HepG2 (cell line): ENCODE data around the gene ICAM2. TPM values are rescaled to one million over a fixed set of nuclear protein-coding genes. Genes with fewer than 3 reads are reported as not detected.

Source experiments
- BCLAF1 ChIP-seq: fragments of 450-650 bp; IDR thresholded peaks from 2 replicates; pipeline ENCODE4 v1.6.1; 2017; ENCODE audit warnings: mild to moderate bottlenecking
- BRCA1 ChIP-seq: sonication (generic); formaldehyde crosslinking; IDR thresholded peaks from 2 replicates; pipeline ENCODE4 v1.4.0; 2020; ENCODE audit warnings: missing genetic modification reagents
- CBX1 ChIP-seq: IDR thresholded peaks from one replicate; pipeline ENCODE4 v1.6.1; 2016; ENCODE audit warnings: antibody characterized with exemption, low read depth
- CBX5 ChIP-seq: sonication (generic); formaldehyde crosslinking; IDR thresholded peaks from 2 replicates; pipeline ENCODE4 v1.4.0; 2020; ENCODE audit warnings: missing genetic modification reagents, borderline replicate concordance
- CHD4 ChIP-seq: fragments of 200-600 bp; sonication (generic); IDR thresholded peaks from 2 replicates; pipeline ENCODE4 v1.7.0; 2017; ENCODE audit warnings: mild to moderate bottlenecking, low read length, borderline replicate concordance
- ERF ChIP-seq: IDR thresholded peaks from 2 replicates; pipeline ENCODE4 v1.6.1; 2018; ENCODE audit warnings: missing biosample characterization, missing genetic modification reagents
- FOSL1 ChIP-seq: sonication (generic); formaldehyde crosslinking; IDR thresholded peaks from 2 replicates; pipeline ENCODE4 v1.9.0; 2021; ENCODE audit warnings: missing genetic modification reagents, borderline replicate concordance
- FOSL2 ChIP-seq: sonication (generic); formaldehyde crosslinking; IDR thresholded peaks from 2 replicates; pipeline ENCODE4 v1.4.0; 2020; ENCODE audit warnings: missing genetic modification reagents
- FOXM1 ChIP-seq: sonication (generic); formaldehyde crosslinking; IDR thresholded peaks from 2 replicates; pipeline ENCODE4 v1.5.0; 2020; ENCODE audit warnings: missing genetic modification reagents
- GATAD2A ChIP-seq: IDR thresholded peaks from 2 replicates; pipeline ENCODE4 v1.6.1; 2016
- HOXA7 ChIP-seq: sonication (generic); formaldehyde crosslinking; IDR thresholded peaks from 2 replicates; pipeline ENCODE4 v1.8.1; 2022; ENCODE audit warnings: mild to moderate bottlenecking, missing genetic modification reagents, moderate library complexity
- IKZF4 ChIP-seq: sonication (generic); formaldehyde crosslinking; IDR thresholded peaks from 2 replicates; pipeline ENCODE4 v1.5.1; 2020; ENCODE audit warnings: borderline replicate concordance, mild to moderate bottlenecking, low read depth, missing genetic modification reagents; ENCODE audit errors: not compliant biosample characterization
- ISX ChIP-seq: sonication (generic); formaldehyde crosslinking; conservative IDR thresholded peaks from 2 replicates; pipeline ENCODE4 v1.5.0; 2020; ENCODE audit warnings: missing genetic modification reagents
- KDM1A ChIP-seq: IDR thresholded peaks from 2 replicates; pipeline ENCODE4 v1.6.1; 2016; ENCODE audit warnings: missing compliant biosample characterization
- KDM6A ChIP-seq: IDR thresholded peaks from 2 replicates; pipeline ENCODE4 v1.6.1; 2016; ENCODE audit warnings: low read depth
- NONO ChIP-seq, 2 experiments: fragments of 450-650 bp in 1 of 2; sonication (generic) in 1 of 2; formaldehyde crosslinking in 1 of 2; IDR thresholded peaks in 1 of 2; conservative IDR thresholded peaks in 1 of 2; 2 replicates each; pipeline versions ENCODE4 v1.6.1 to v1.8.0; 2017 to 2022; ENCODE audit warnings: mild to moderate bottlenecking in 1 of 2, missing genetic modification reagents in 1 of 2, moderate library complexity in 1 of 2
- PLSCR1 ChIP-seq: sonication (generic); formaldehyde crosslinking; IDR thresholded peaks from 2 replicates; pipeline ENCODE4 v1.5.0; 2020; ENCODE audit warnings: missing genetic modification reagents, mild to moderate bottlenecking, borderline replicate concordance
- SP5 ChIP-seq: IDR thresholded peaks from 2 replicates; pipeline ENCODE4 v1.6.1; 2016; ENCODE audit warnings: low read depth, borderline replicate concordance
- SRF ChIP-seq: IDR thresholded peaks from 2 replicates; pipeline ENCODE4 v1.6.1; 2011; ENCODE audit warnings: mild to moderate bottlenecking, low read depth, low read length, moderate library complexity
- THYN1 ChIP-seq: sonication (generic); formaldehyde crosslinking; IDR thresholded peaks from 2 replicates; pipeline ENCODE4 v1.8.1; 2023; ENCODE audit warnings: low read depth, mild to moderate bottlenecking, moderate library complexity, missing genetic modification reagents, borderline replicate concordance
- YY1 ChIP-seq: IDR thresholded peaks from 2 replicates; pipeline ENCODE4 v1.6.1; 2011; ENCODE audit warnings: low read length, low read depth, moderate library complexity, mild to moderate bottlenecking; ENCODE audit not compliant: insufficient read depth, insufficient replicate concordance
- ZBTB38 ChIP-seq: sonication (generic); formaldehyde crosslinking; IDR thresholded peaks from 2 replicates; pipeline ENCODE4 v1.5.1; 2020; ENCODE audit warnings: mild to moderate bottlenecking, missing genetic modification reagents
- ZFP90 ChIP-seq: sonication (generic); formaldehyde crosslinking; IDR thresholded peaks from 2 replicates; pipeline ENCODE4 v1.8.0; 2022; ENCODE audit warnings: missing genetic modification reagents, mild to moderate bottlenecking, inconsistent platforms, borderline replicate concordance
- ZMYM3 ChIP-seq: sonication (generic); formaldehyde crosslinking; IDR thresholded peaks from 2 replicates; pipeline ENCODE4 v1.5.1; 2020; ENCODE audit warnings: mild to moderate bottlenecking, missing genetic modification reagents
- ZNF12 ChIP-seq: sonication (generic); formaldehyde crosslinking; IDR thresholded peaks from 2 replicates; pipeline ENCODE4 v1.5.0; 2020; ENCODE audit warnings: missing genetic modification reagents
- ZNF17 ChIP-seq: sonication (generic); formaldehyde crosslinking; IDR thresholded peaks from 2 replicates; pipeline ENCODE4 v1.5.0; 2020; ENCODE audit warnings: mild to moderate bottlenecking, missing genetic modification reagents
- ZNF225 ChIP-seq: sonication (generic); formaldehyde crosslinking; IDR thresholded peaks from 2 replicates; pipeline ENCODE4 v1.4.0; 2020; ENCODE audit warnings: mild to moderate bottlenecking, missing genetic modification reagents
- ZNF260 ChIP-seq: sonication (generic); formaldehyde crosslinking; IDR thresholded peaks from 2 replicates; pipeline ENCODE4 v1.4.0; 2020; ENCODE audit warnings: missing genetic modification reagents, low read depth, mild to moderate bottlenecking, borderline replicate concordance
- ZNF367 ChIP-seq: sonication (generic); formaldehyde crosslinking; IDR thresholded peaks from 2 replicates; pipeline ENCODE4 v1.4.0; 2020; ENCODE audit warnings: missing genetic modification reagents, borderline replicate concordance
- ZNF737 ChIP-seq: sonication (generic); formaldehyde crosslinking; IDR thresholded peaks from 2 replicates; pipeline ENCODE4 v1.5.0; 2020; ENCODE audit warnings: missing genetic modification reagents, mild to moderate bottlenecking, borderline replicate concordance
- polyA plus RNA-seq, 8 experiments: library from polyadenylated mRNA; depleted of rRNA in 3 of 8; stranded (reverse) in 7 of 8; unstranded in 1 of 8; fragments of >200 nt; fragmentation: Illumina TruSeq in 4 of 8; extraction: Trizol in 4 of 8; gene quantifications; 2 replicates each; pipeline versions ENCODE4 v1.2.1 to v1.2.3, GENCODE V29; 2011 to 2016; ENCODE audit warnings: low read depth in 4 of 8, missing spikeins in 1 of 8, mixed read lengths in 1 of 8; ENCODE audit not compliant: insufficient read depth in 1 of 8
- total RNA-seq, 5 experiments: library from RNA; depleted of rRNA; stranded (reverse); fragments of >200 nt; fragmentation: Illumina TruSeq; extraction: Trizol; gene quantifications; 2 replicates each; pipeline ENCODE4 v1.2.3, GENCODE V29; 2016; ENCODE audit warnings: low read depth in 1 of 5

Gene ICAM2
- total and polyA plus RNA-seq, 2 of the 13 experiments (the other 11 are each of a cell fraction or from before 2014, with no cell fraction given), result 10.9 to 20.8 TPM

- no peak for TF ChIP-seq FOXM1 (CRISPR knock-in tag)
- TF ChIP-seq GATAD2A (CRISPR knock-in tag), result peak; percentile 80
- no peak for TF ChIP-seq BCLAF1
- no peak for TF ChIP-seq CHD4
- peak; percentile 68; the same call in 1 of the 2 replicates for TF ChIP-seq ZBTB38
- TF ChIP-seq ZNF367, result no peak
- peak; percentile 21 for TF ChIP-seq IKZF4 (CRISPR knock-in tag)
- 0 out of 2 replicates have a peak, but pooled peaks have one; percentile 39 for TF ChIP-seq ZNF225 (CRISPR knock-in tag)
- no peak for TF ChIP-seq ZNF260 (CRISPR knock-in tag)
- no peak for TF ChIP-seq NONO (IDR thresholded peaks at IDR 0.05)
- 0 out of 2 replicates have a peak, but pooled peaks have one; percentile 33 for TF ChIP-seq NONO (CRISPR knock-in tag; conservative IDR thresholded peaks at IDR 0.05)
- no peak for TF ChIP-seq THYN1 (CRISPR knock-in tag)
- TF ChIP-seq BRCA1, result no peak
- TF ChIP-seq CBX1, result no peak
- TF ChIP-seq KDM1A (CRISPR knock-in tag), result peak; percentile 78; the same call in 1 of the 2 replicates
- 0 out of 2 replicates have a peak, but pooled peaks have one; percentile 39 for TF ChIP-seq ZMYM3 (CRISPR knock-in tag)
- peak; percentile 44 for TF ChIP-seq YY1
- no peak for TF ChIP-seq FOSL1 (CRISPR knock-in tag)
- TF ChIP-seq SRF, result peak; percentile 11; the same call in 1 of the 2 replicates
- TF ChIP-seq ZNF737 (CRISPR knock-in tag), result no peak
- no peak for TF ChIP-seq PLSCR1 (CRISPR knock-in tag)
- no peak for TF ChIP-seq HOXA7 (CRISPR knock-in tag)
- TF ChIP-seq CBX5 (CRISPR knock-in tag), result peak; percentile 77; the same call in 1 of the 2 replicates
- no peak for TF ChIP-seq ZNF12 (CRISPR knock-in tag)
- no peak for TF ChIP-seq KDM6A (CRISPR knock-in tag)
- peak; percentile 38; the same call in 1 of the 2 replicates for TF ChIP-seq SP5
- TF ChIP-seq ZNF17 (CRISPR knock-in tag), result no peak
- 0 out of 2 replicates have a peak, but pooled peaks have one; percentile 42 for TF ChIP-seq ZFP90
- peak; percentile 34; the same call in 1 of the 2 replicates for TF ChIP-seq FOSL2 (CRISPR knock-in tag)
- TF ChIP-seq ERF (CRISPR knock-in tag), result peak; percentile 78; the same call in 1 of the 2 replicates
- TF ChIP-seq ISX, result no peak
These were observed 5.4 kb upstream of the ICAM2 start (continued) for GRCh38 chr17:64025732-64026294.
